IPS-20b (cell line): Measurements from ENCODE around the gene COL5A1.

Source experiments
- H3K27ac ChIP-seq: one replicate; pipeline ENCODE4 v1.5.1; 2013; ENCODE audit warnings: low read length
- H3K27me3 ChIP-seq: 2 replicates; pipeline ENCODE4 v1.6.1; 2013; ENCODE audit warnings: mild to moderate bottlenecking, low read length, inconsistent platforms; ENCODE audit not compliant: insufficient read depth
- H3K36me3 ChIP-seq: 2 replicates; pipeline ENCODE4 v1.6.1; 2013; ENCODE audit warnings: low read depth, mild to moderate bottlenecking, inconsistent platforms, low read length, moderate library complexity; ENCODE audit not compliant: insufficient read depth
- H3K4me1 ChIP-seq: 2 replicates; pipeline ENCODE4 v1.6.1; 2013; ENCODE audit warnings: mild to moderate bottlenecking, control low read depth, inconsistent platforms, low read length, moderate library complexity; ENCODE audit not compliant: insufficient read depth
- H3K4me3 ChIP-seq: 2 replicates; pipeline ENCODE4 v1.5.1; 2013; ENCODE audit warnings: mild to moderate bottlenecking, low read length, inconsistent platforms
- H3K9ac ChIP-seq: 2 replicates; pipeline ENCODE4 v1.6.1; 2013; ENCODE audit warnings: low read depth, mild to moderate bottlenecking, inconsistent platforms, low read length, moderate library complexity
- H3K9me3 ChIP-seq: 2 replicates; pipeline ENCODE4 v1.6.1; 2013; ENCODE audit warnings: mild to moderate bottlenecking, low read depth, low read length, inconsistent platforms; ENCODE audit not compliant: insufficient read depth

Gene COL5A1

GRCh38 chr9:134868751-134869553 is 227.3 kb downstream of the COL5A1 start:
- Histone ChIP-seq H3K27ac (no peak overlapping the region), H3K9me3 (no peaks in the 10 kb centered on the region), H3K27me3 (no peaks in the 10 kb centered on the region), H3K36me3 (no peaks in the 10 kb centered on the region), H3K4me1 (no peaks in the 10 kb centered on the region), H3K4me3 (no peak overlapping the region), H3K9ac (no peak overlapping the region)

- H3K36me3 ChIP-seq: no peaks in the 10 kb centered on the region
- H3K4me3 ChIP-seq: no peak overlapping the region
- no peak overlapping the region for H3K27ac ChIP-seq
- no peaks in the 10 kb centered on the region for H3K4me1 ChIP-seq
- no peaks in the 10 kb centered on the region for H3K27me3 ChIP-seq
- H3K9ac ChIP-seq: no peak overlapping the region
- no peaks in the 10 kb centered on the region for H3K9me3 ChIP-seq
Observed at GRCh38 chr9:134869554-134870300, 228.1 kb downstream of the COL5A1 start.

GRCh38 chr9:134870301-134870694 is 228.7 kb downstream of the COL5A1 start:
- H3K27ac ChIP-seq: no peak overlapping the region
- no peak overlapping the region for H3K4me3 ChIP-seq
- H3K36me3 ChIP-seq: no peaks in the 10 kb centered on the region
- no peaks in the 10 kb centered on the region for H3K9me3 ChIP-seq
- H3K9ac ChIP-seq: no peak overlapping the region
- no peaks in the 10 kb centered on the region for H3K27me3 ChIP-seq
- H3K4me1 ChIP-seq: no peaks in the 10 kb centered on the region

- Histone ChIP-seq H3K27ac (no peak overlapping the region), H3K36me3 (no peaks in the 10 kb centered on the region), H3K9ac (no peak overlapping the region), H3K27me3 (no peaks in the 10 kb centered on the region), H3K9me3 (no peaks in the 10 kb centered on the region), H3K4me1 (no peaks in the 10 kb centered on the region), H3K4me3 (no peak overlapping the region)
Observed at GRCh38 chr9:134870746-134871662, 229.4 kb downstream of the COL5A1 start.

- H3K36me3 ChIP-seq: no peaks in the 10 kb centered on the region
- no peaks in the 10 kb centered on the region for H3K27me3 ChIP-seq
- H3K4me1 ChIP-seq: no peaks in the 10 kb centered on the region
- H3K27ac ChIP-seq: no peak overlapping the region
- no peak overlapping the region for H3K4me3 ChIP-seq
- H3K9me3 ChIP-seq: no peaks in the 10 kb centered on the region
- H3K9ac ChIP-seq: no peak overlapping the region
Observed at GRCh38 chr9:134871697-134872340, 230.2 kb downstream of the COL5A1 start.

- Histone ChIP-seq H3K9ac (no peak overlapping the region), H3K4me3 (no peak overlapping the region), H3K27me3 (no peaks in the 10 kb centered on the region), H3K9me3 (no peaks in the 10 kb centered on the region), H3K4me1 (no peaks in the 10 kb centered on the region), H3K27ac (no peak overlapping the region), H3K36me3 (no peaks in the 10 kb centered on the region)
Observed at GRCh38 chr9:134872482-134873231, 231.1 kb downstream of the COL5A1 start.

- no peaks in the 10 kb centered on the region for H3K9me3 ChIP-seq
- H3K36me3 ChIP-seq: no peaks in the 10 kb centered on the region
- H3K27me3 ChIP-seq: no peaks in the 10 kb centered on the region
- no peak overlapping the region for H3K27ac ChIP-seq
- H3K4me1 ChIP-seq: no peaks in the 10 kb centered on the region
- H3K4me3 ChIP-seq: no peak overlapping the region
- no peak overlapping the region for H3K9ac ChIP-seq
Observed at GRCh38 chr9:134875371-134875770, 233.8 kb downstream of the COL5A1 start.

GRCh38 chr9:134877541-134877940 is 235.9 kb downstream of the COL5A1 start:
- Histone ChIP-seq H3K9me3 (no peaks in the 10 kb centered on the region), H3K27me3 (no peaks in the 10 kb centered on the region), H3K27ac (no peak overlapping the region), H3K4me3 (no peak overlapping the region), H3K36me3 (no peaks in the 10 kb centered on the region), H3K4me1 (no peaks in the 10 kb centered on the region), H3K9ac (no peak overlapping the region)

GRCh38 chr9:134879664-134880483 is 238.3 kb downstream of the COL5A1 start:
- no peaks in the 10 kb centered on the region for H3K4me1 ChIP-seq
- no peaks in the 10 kb centered on the region for H3K27me3 ChIP-seq
- H3K36me3 ChIP-seq: no peaks in the 10 kb centered on the region
- H3K4me3 ChIP-seq: no peak overlapping the region
- no peak overlapping the region for H3K27ac ChIP-seq
- no peak overlapping the region for H3K9ac ChIP-seq
- no peaks in the 10 kb centered on the region for H3K9me3 ChIP-seq
